Ascending aorta (tissue), 2 donors: ENCODE measurements around the gene MESD. TPM values are rescaled to one million over a fixed set of nuclear protein-coding genes. Genes with fewer than 3 reads are reported as not detected.

Experiments
- DNase-seq, 2 donors: peaks; one replicate each; pipeline ENCODE4 v3.0.0-alpha.2; 2019; ENCODE audit warnings: low spot score in 2 of 2
- H3K27ac ChIP-seq, 2 donors: fragments of 200-600 bp; sonication (generic); one replicate each; pipeline ENCODE4 v1.5.1; 2016 to 2017; ENCODE audit warnings: mild to moderate bottlenecking in 1 of 2
- H3K27me3 ChIP-seq: fragments of 200-600 bp; sonication (generic); one replicate; pipeline ENCODE4 v1.5.1; 2017
- H3K36me3 ChIP-seq, 2 donors: fragments of 200-600 bp; sonication (generic); one replicate each; pipeline ENCODE4 v1.5.1; 2016
- H3K4me1 ChIP-seq, 2 donors: fragments of 200-600 bp; sonication (generic); one replicate each; pipeline ENCODE4 v1.5.1; 2016 to 2017; ENCODE audit warnings: mild to moderate bottlenecking in 1 of 2
- H3K4me3 ChIP-seq, 2 donors: fragments of 200-600 bp; sonication (generic); one replicate each; pipeline ENCODE4 v1.5.1; 2016 to 2017; ENCODE audit warnings: mild to moderate bottlenecking in 1 of 2
- H3K9me3 ChIP-seq, 2 donors: fragments of 200-600 bp; sonication (generic); one replicate each; pipeline ENCODE4 v1.5.1; 2016
- intact Hi-C: fragments of 100-400 bp; cut with DNase I; formaldehyde crosslinking; loops from one replicate; pipeline ENCODE4 v1.15.1; 2023
- total RNA-seq: library from RNA; depleted of rRNA; stranded (reverse); fragments of >200 nt; gene quantifications from one replicate; pipeline ENCODE4 v1.1.0, GENCODE V29; 2016
- TF ChIP-seq, protein P1 (sequence below), 3 experiments: fragments of 200-600 bp in 2 of 3; fragments of 450-650 bp in 1 of 3; sonication (generic) in 2 of 3; IDR thresholded peaks; one replicate each; pipeline ENCODE4 v1.5.1; 2016 to 2019; ENCODE audit warnings: antibody characterized with exemption in 3 of 3, mild to moderate bottlenecking in 1 of 3, moderate library complexity in 1 of 3

MESD gene
- total RNA-seq, 1 donor from 2014 or later, result 6.4 TPM

DNA sequence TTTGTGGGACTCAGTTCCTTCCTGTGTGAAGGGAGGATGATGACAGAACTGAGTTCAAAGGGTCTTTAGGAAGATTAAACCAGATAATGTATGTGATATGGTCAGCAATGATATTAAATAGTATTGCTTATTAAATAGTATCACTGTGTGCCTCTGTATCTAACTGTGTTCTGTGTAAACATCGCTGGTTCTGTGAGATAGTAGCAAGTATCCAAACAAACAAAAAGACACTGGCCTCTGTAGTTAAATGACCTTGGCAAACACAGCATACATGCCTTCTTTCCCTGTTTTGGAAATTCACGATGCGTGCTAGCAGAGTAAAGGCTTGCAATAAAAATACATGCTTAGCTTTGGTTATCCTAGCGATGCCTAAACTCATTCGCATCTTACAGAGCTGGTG is 76.1 kb downstream of the MESD start:
- no peaks in the 10 kb centered on the region for H3K27me3 ChIP-seq
- H3K9me3 ChIP-seq, result no peaks in the 10 kb centered on the region
- H3K4me1 ChIP-seq, result no peaks in the 10 kb centered on the region
- TF ChIP-seq, protein P1, sequence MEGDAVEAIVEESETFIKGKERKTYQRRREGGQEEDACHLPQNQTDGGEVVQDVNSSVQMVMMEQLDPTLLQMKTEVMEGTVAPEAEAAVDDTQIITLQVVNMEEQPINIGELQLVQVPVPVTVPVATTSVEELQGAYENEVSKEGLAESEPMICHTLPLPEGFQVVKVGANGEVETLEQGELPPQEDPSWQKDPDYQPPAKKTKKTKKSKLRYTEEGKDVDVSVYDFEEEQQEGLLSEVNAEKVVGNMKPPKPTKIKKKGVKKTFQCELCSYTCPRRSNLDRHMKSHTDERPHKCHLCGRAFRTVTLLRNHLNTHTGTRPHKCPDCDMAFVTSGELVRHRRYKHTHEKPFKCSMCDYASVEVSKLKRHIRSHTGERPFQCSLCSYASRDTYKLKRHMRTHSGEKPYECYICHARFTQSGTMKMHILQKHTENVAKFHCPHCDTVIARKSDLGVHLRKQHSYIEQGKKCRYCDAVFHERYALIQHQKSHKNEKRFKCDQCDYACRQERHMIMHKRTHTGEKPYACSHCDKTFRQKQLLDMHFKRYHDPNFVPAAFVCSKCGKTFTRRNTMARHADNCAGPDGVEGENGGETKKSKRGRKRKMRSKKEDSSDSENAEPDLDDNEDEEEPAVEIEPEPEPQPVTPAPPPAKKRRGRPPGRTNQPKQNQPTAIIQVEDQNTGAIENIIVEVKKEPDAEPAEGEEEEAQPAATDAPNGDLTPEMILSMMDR (IDR thresholded peaks at IDR 0.05), result no peak
- DNase-seq, result no peak
- H3K36me3 ChIP-seq, result peaks cover 2 to 25% of the 10 kb centered on the region in 2 donors
- no peak overlapping the region for H3K4me3 ChIP-seq
- intact Hi-C loops, result no loop called here
- no peak overlapping the region for H3K27ac ChIP-seq

DNA sequence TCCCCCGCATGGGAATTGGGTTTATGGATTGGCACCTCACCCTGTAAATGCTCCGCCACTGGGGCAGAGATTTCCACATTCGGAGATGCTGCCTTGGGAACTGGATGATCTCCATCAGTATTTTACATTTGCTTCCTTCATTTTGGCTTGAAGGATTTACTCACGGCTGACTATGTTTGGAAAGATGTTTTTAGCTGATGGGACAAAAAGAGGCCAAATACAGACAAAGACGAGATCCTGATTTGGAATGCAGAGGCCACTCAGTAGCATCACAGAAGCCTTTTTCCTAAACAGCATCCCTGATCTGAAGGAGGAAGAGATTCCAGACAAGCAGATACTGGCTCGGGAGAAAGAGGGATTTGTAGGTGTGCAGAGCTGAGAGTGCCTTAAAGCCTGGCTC is 76.9 kb downstream of the MESD start:
- TF ChIP-seq, protein P1 (IDR thresholded peaks at IDR 0.05), result no peak
- Histone ChIP-seq H3K27me3 (no peaks in the 10 kb centered on the region), H3K4me3 (no peak overlapping the region), H3K9me3 (no peaks in the 10 kb centered on the region), H3K27ac (no peak overlapping the region), H3K4me1 (no peaks in the 10 kb centered on the region), H3K36me3 (peaks cover 2 to 30% of the 10 kb centered on the region in 2 donors)
- intact Hi-C loops, result no loop called here
- DNase-seq, result no peak

DNA sequence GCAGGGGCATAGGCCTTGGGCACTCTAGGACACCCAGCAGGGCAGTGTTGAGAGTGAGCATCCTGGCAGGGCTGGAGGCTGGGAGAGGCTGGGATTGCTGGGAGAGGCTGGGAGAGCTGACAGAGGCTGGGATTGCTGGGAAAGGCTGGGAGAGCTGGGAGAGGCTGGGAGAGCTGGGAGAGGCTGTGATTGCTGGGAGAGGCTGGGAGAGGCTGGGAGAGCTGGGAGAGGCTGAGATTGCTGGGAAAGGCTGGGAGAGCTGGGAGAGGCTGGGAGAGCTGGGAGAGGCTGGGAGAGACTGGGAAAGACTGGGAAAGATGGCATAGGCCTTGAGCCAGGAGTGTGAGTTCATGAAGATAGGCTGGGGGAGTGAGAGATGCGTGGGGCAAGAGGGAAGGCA is 77.8 kb downstream of the MESD start:
- H3K4me3 ChIP-seq, result no peak overlapping the region
- H3K36me3 ChIP-seq, result peaks cover 2 to 30% of the 10 kb centered on the region in 2 donors
- TF ChIP-seq, protein P1 (IDR thresholded peaks at IDR 0.05), result no peak
- intact Hi-C loops, result no loop called here
- H3K9me3 ChIP-seq, result no peaks in the 10 kb centered on the region
- no peak overlapping the region for H3K27ac ChIP-seq
- no peaks in the 10 kb centered on the region for H3K27me3 ChIP-seq
- no peak for DNase-seq
- H3K4me1 ChIP-seq, result no peaks in the 10 kb centered on the region

DNA sequence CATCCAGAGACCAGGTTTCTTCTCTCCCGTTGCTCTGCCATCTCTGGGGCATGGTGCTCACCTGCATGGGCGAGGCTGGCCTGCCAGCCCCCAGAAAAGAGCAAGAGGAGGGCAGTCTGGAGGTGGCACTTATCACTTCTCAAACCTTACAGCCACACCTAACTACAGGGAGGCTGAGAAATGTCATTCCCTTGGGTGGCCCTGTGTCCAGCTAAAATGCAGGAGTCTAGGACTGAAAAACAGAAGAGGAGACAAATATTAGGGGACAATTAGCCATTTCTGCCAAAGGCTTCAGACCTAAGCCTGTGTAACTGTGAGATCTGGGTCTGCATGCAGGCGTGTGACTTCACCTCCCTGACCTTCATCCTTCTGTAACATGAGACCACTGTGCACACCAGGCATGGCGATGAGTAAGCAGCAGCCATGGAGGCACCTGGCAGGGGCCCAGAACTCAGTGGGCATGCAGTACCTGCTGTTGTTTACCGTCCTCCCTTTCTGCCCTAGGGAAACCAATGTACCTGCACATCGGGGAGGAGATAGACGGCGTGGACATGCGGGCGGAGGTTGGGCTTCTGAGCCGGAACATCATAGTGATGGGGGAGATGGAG is 83.4 kb downstream of the MESD start:
- H3K36me3 ChIP-seq, result peaks cover 2 to 36% of the 10 kb centered on the region in 2 donors
- H3K9me3 ChIP-seq, result no peaks in the 10 kb centered on the region
- intact Hi-C loops, result no loop called here
- DNase-seq, result no peak
- no peaks in the 10 kb centered on the region for H3K4me1 ChIP-seq
- H3K4me3 ChIP-seq, result no peak overlapping the region
- TF ChIP-seq, protein P1 (IDR thresholded peaks at IDR 0.05), result no peak
- H3K27me3 ChIP-seq, result no peaks in the 10 kb centered on the region
- no peak overlapping the region for H3K27ac ChIP-seq

DNA sequence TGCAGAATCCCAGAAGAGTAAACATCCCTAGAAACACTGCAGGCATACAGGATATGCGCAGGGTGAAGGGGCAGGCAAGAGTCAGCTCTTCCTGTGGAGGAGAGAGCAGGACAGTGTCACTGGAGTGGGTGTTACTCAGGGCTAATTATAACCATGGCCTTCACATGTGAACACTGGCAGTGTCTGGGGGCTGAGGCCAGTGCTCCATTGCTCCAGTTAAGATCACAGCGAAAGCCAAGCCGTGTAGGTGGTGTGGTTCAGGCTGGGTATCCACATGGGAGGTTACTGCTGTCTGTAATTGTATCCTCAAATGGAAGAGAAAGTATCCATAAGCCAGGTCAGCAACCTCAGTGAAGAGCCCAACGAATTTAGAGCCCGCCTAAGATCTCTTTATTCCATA is 84.6 kb downstream of the MESD start:
- H3K27me3 ChIP-seq, result no peaks in the 10 kb centered on the region
- no peaks in the 10 kb centered on the region for H3K9me3 ChIP-seq
- H3K36me3 ChIP-seq, result peaks cover 2 to 25% of the 10 kb centered on the region in 2 donors
- intact Hi-C loops, result no loop called here
- no peak overlapping the region for H3K27ac ChIP-seq
- H3K4me3 ChIP-seq, result no peak overlapping the region
- H3K4me1 ChIP-seq, result no peaks in the 10 kb centered on the region
- no peak for DNase-seq
- TF ChIP-seq, protein P1 (IDR thresholded peaks at IDR 0.05), result no peak
